DND-41 (cell line): ENCODE measurements around the gene SCN8A.

Experiments used
- EZH2 ChIP-seq: IDR thresholded peaks from 3 replicates; pipeline ENCODE4 v1.6.1; 2012; ENCODE audit warnings: borderline replicate concordance, low read depth, mild to moderate bottlenecking, moderate library complexity, low read length, inconsistent platforms; ENCODE audit not compliant: severe bottlenecking
- TF ChIP-seq, protein P1 (sequence below): IDR thresholded peaks from 2 replicates; pipeline ENCODE4 v1.5.1; 2012; ENCODE audit warnings: borderline replicate concordance, low read length, moderate library complexity, mild to moderate bottlenecking; ENCODE audit not compliant: poor library complexity, severe bottlenecking; ENCODE audit errors: extremely low read depth

GRCh38 chr12:51749986-51750317 is 158.9 kb downstream of the SCN8A start:
- TF ChIP-seq, protein P1, sequence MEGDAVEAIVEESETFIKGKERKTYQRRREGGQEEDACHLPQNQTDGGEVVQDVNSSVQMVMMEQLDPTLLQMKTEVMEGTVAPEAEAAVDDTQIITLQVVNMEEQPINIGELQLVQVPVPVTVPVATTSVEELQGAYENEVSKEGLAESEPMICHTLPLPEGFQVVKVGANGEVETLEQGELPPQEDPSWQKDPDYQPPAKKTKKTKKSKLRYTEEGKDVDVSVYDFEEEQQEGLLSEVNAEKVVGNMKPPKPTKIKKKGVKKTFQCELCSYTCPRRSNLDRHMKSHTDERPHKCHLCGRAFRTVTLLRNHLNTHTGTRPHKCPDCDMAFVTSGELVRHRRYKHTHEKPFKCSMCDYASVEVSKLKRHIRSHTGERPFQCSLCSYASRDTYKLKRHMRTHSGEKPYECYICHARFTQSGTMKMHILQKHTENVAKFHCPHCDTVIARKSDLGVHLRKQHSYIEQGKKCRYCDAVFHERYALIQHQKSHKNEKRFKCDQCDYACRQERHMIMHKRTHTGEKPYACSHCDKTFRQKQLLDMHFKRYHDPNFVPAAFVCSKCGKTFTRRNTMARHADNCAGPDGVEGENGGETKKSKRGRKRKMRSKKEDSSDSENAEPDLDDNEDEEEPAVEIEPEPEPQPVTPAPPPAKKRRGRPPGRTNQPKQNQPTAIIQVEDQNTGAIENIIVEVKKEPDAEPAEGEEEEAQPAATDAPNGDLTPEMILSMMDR: no peak
- TF ChIP-seq EZH2: no peak
